Hepatocyte (in vitro differentiated cells): Measurements from ENCODE around the gene MAP4. TPM values are rescaled to one million over a fixed set of nuclear protein-coding genes. Genes with fewer than 3 reads are reported as not detected.

Experiments used
- DNase-seq: peaks from one replicate; pipeline ENCODE4 v3.0.0-alpha.2; 2016; ENCODE audit warnings: low spot score
- H2AFZ ChIP-seq: fragments of 200-600 bp; sonication (generic); 2 replicates; pipeline ENCODE4 v1.6.0; 2016; ENCODE audit warnings: antibody characterized with exemption, mild to moderate bottlenecking
- H3K27ac ChIP-seq: fragments of 200-600 bp; sonication (generic); 2 replicates; pipeline ENCODE4 v1.5.1; 2016; ENCODE audit warnings: mild to moderate bottlenecking
- H3K27me3 ChIP-seq: fragments of 200-600 bp; sonication (generic); 2 replicates; pipeline ENCODE4 v1.6.1; 2016
- H3K36me3 ChIP-seq: fragments of 200-600 bp; sonication (generic); replicated peaks from 2 replicates; pipeline ENCODE4 v1.5.1; 2016; ENCODE audit warnings: low read depth; ENCODE audit not compliant: insufficient read depth
- H3K4me1 ChIP-seq: fragments of 200-600 bp; sonication (generic); 2 replicates; pipeline ENCODE4 v1.5.1; 2016; ENCODE audit warnings: mild to moderate bottlenecking, moderate library complexity; ENCODE audit not compliant: insufficient read depth
- H3K4me2 ChIP-seq: fragments of 200-600 bp; sonication (generic); 2 replicates; pipeline ENCODE4 v1.6.0; 2016
- H3K4me3 ChIP-seq: fragments of 200-600 bp; sonication (generic); 2 replicates; pipeline ENCODE4 v1.5.1; 2016; ENCODE audit warnings: mild to moderate bottlenecking
- H3K79me2 ChIP-seq: fragments of 200-600 bp; sonication (generic); 2 replicates; pipeline ENCODE4 v1.6.0; 2017; ENCODE audit warnings: mild to moderate bottlenecking
- H3K9me2 ChIP-seq: fragments of 200-600 bp; sonication (generic); replicated peaks from 2 replicates; pipeline ENCODE4 v1.6.0; 2017; ENCODE audit warnings: mild to moderate bottlenecking; ENCODE audit not compliant: insufficient read depth
- H3K9me3 ChIP-seq: fragments of 200-600 bp; sonication (generic); 2 replicates; pipeline ENCODE4 v1.5.1; 2016; ENCODE audit warnings: low read depth, mild to moderate bottlenecking
- H4K20me1 ChIP-seq: fragments of 200-600 bp; sonication (generic); 2 replicates; pipeline ENCODE4 v1.6.0; 2016; ENCODE audit warnings: mild to moderate bottlenecking; ENCODE audit not compliant: insufficient read depth, poor library complexity, severe bottlenecking
- EZH2 ChIP-seq: fragments of 200-600 bp; sonication (generic); IDR thresholded peaks from 2 replicates; pipeline ENCODE4 v1.6.1; 2016; ENCODE audit warnings: antibody characterized with exemption, mild to moderate bottlenecking, borderline replicate concordance
- EZH2phosphoT487 ChIP-seq: fragments of 200-600 bp; sonication (generic); IDR thresholded peaks from one replicate; pipeline ENCODE4 v1.6.1; 2018; ENCODE audit warnings: antibody characterized with exemption, mild to moderate bottlenecking, low read depth, moderate library complexity; ENCODE audit not compliant: unreplicated experiment, severe bottlenecking
- WGBS: methylation state at CpG from one replicate; pipeline ENCODE4 v1.1.6; 2016; ENCODE audit warnings: low lambda C conversion rate; ENCODE audit errors: missing lambda C conversion rate; 5-methylcytosine and 5-hydroxymethylcytosine counted together
- polyA plus RNA-seq: library from polyadenylated mRNA; unstranded; fragments of >200 nt; fragmentation: Nextera tagmentation; extraction: Ambion mirVana; gene quantifications from 2 replicates; pipeline ENCODE4 v1.2.1, GENCODE V29; 2016
- total RNA-seq: library from RNA; depleted of rRNA; stranded (reverse); fragments of >200 nt; gene quantifications from 2 replicates; pipeline ENCODE4 v1.2.3, GENCODE V29; 2014
- TF ChIP-seq, protein P1 (sequence below): fragments of 200-600 bp; sonication (generic); IDR thresholded peaks from 2 replicates; pipeline ENCODE4 v1.5.1; 2016; ENCODE audit warnings: antibody characterized with exemption, mild to moderate bottlenecking; ENCODE audit not compliant: poor library complexity

MAP4 gene
- total and polyA plus RNA-seq, 2 experiments from 2014 or later: 85.5 to 91.3 TPM

- H3K79me2 ChIP-seq: peaks cover 2% of the 10 kb centered on the region
- no peak overlapping the region for H2AFZ ChIP-seq
- no peak for DNase-seq
- no peaks in the 10 kb centered on the region for H3K9me3 ChIP-seq
- H4K20me1 ChIP-seq: no peaks in the 10 kb centered on the region
- TF ChIP-seq EZH2 (no peak), EZH2phosphoT487 (no peak)
- TF ChIP-seq, protein P1, sequence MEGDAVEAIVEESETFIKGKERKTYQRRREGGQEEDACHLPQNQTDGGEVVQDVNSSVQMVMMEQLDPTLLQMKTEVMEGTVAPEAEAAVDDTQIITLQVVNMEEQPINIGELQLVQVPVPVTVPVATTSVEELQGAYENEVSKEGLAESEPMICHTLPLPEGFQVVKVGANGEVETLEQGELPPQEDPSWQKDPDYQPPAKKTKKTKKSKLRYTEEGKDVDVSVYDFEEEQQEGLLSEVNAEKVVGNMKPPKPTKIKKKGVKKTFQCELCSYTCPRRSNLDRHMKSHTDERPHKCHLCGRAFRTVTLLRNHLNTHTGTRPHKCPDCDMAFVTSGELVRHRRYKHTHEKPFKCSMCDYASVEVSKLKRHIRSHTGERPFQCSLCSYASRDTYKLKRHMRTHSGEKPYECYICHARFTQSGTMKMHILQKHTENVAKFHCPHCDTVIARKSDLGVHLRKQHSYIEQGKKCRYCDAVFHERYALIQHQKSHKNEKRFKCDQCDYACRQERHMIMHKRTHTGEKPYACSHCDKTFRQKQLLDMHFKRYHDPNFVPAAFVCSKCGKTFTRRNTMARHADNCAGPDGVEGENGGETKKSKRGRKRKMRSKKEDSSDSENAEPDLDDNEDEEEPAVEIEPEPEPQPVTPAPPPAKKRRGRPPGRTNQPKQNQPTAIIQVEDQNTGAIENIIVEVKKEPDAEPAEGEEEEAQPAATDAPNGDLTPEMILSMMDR: no peak
- no peak overlapping the region for H3K27ac ChIP-seq
- H3K4me2 ChIP-seq: no peak overlapping the region
- no peaks in the 10 kb centered on the region for H3K4me1 ChIP-seq
- no peak overlapping the region for H3K4me3 ChIP-seq
- no peaks in the 10 kb centered on the region for H3K9me2 ChIP-seq
- no peaks in the 10 kb centered on the region for H3K27me3 ChIP-seq
- no peaks in the 10 kb centered on the region for H3K36me3 ChIP-seq
These were observed 108.4 kb downstream of the MAP4 start for GRCh38 chr3:47907784-47908183.

DNA sequence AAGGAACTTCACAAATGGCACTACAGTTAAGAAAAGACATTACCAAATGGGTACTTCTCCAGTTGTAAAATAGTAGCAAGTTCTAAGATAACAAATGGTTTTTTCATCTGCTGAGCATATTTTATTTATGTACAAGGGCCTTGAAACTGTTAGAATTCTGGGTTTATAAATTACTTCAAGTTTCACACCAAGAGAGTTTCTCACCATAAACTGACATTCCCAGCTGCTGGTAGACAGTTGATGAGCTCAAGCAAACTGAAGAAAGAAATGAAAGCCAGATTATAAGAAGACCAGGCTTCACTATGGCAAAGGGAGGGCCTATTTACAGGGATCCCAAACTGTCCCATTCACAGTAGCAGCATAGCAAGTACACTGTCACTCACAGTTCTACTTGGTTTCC, 113.5 kb downstream of the MAP4 start:
- no peak overlapping the region for H3K4me2 ChIP-seq
- peaks cover 6% of the 10 kb centered on the region for H3K4me1 ChIP-seq
- no peaks in the 10 kb centered on the region for H4K20me1 ChIP-seq
- no peaks in the 10 kb centered on the region for H3K9me2 ChIP-seq
- no peaks in the 10 kb centered on the region for H3K9me3 ChIP-seq
- no peak overlapping the region for H3K4me3 ChIP-seq
- DNase-seq: no peak
- TF ChIP-seq, protein P1: no peak
- no peak for TF ChIP-seq EZH2
- TF ChIP-seq EZH2phosphoT487: no peak
- peaks cover 2% of the 10 kb centered on the region for H3K79me2 ChIP-seq
- no peaks in the 10 kb centered on the region for H3K27me3 ChIP-seq
- H3K36me3 ChIP-seq: no peaks in the 10 kb centered on the region
- H2AFZ ChIP-seq: no peak overlapping the region
- H3K27ac ChIP-seq: no peak overlapping the region

DNA sequence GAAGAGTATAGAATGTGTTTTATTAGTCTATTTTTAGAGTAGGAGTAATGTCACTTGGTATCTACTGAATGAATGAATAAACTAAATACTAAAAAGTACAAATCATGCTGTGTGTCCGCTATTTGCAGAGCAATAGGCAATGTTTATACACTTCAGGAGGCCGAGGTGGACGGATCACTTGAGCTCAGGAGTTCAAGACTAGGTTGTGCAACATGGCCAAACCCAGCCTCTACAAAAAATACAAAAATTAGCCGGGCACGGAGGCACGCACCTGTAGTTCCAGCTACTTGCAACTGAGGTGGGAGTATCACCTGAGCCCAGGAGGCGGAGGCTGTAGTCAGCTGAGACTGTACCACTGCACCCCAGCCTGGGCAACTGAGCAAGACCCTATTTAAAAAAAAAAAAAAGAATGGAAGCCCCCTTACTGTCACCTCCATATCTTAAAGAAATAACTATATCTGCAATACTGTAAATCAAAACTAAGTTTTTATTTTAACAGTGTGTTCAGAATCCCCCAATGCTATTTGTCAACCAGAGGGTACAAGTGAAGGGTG, 114.9 kb downstream of the MAP4 start:
- Histone ChIP-seq H3K9me2 (no peaks in the 10 kb centered on the region), H3K4me2 (no peak overlapping the region), H3K4me1 (peaks cover 6% of the 10 kb centered on the region), H2AFZ (no peak overlapping the region), H3K36me3 (no peaks in the 10 kb centered on the region), H3K79me2 (peaks cover 2% of the 10 kb centered on the region), H3K4me3 (no peak overlapping the region), H3K27me3 (no peaks in the 10 kb centered on the region), H3K27ac (no peak overlapping the region), H3K9me3 (no peaks in the 10 kb centered on the region), H4K20me1 (no peaks in the 10 kb centered on the region)
- no peak for TF ChIP-seq EZH2
- no peak for TF ChIP-seq EZH2phosphoT487
- TF ChIP-seq, protein P1: no peak
- DNase-seq: no peak
- WGBS: 94% methylated on average over 7 of the region's 7 CpGs
